H54 (cell line): ENCODE data around the gene IFIT3.
"Not testable (repeated sequence)": the region's sequence is repeated elsewhere in the genome, so short reads cannot be mapped to it uniquely, and the experiment has no call there.

ENCODE experiments used
- DNase-seq: peaks from one replicate; pipeline ENCODE4 v3.0.0; 2011; ENCODE audit warnings: low spot score, mixed read lengths; ENCODE audit not compliant: insufficient read length
- FAIRE-seq: peaks from 3 replicates; lab custom pipeline; 2011; peaks lifted over from hg19 to GRCh38; lab: Jason Lieb, UNC
- POLR2A ChIP-seq: IDR thresholded peaks from 2 replicates; pipeline ENCODE4 v1.6.1; 2011; ENCODE audit warnings: low read depth, mild to moderate bottlenecking, low read length

Gene IFIT3, protein sequence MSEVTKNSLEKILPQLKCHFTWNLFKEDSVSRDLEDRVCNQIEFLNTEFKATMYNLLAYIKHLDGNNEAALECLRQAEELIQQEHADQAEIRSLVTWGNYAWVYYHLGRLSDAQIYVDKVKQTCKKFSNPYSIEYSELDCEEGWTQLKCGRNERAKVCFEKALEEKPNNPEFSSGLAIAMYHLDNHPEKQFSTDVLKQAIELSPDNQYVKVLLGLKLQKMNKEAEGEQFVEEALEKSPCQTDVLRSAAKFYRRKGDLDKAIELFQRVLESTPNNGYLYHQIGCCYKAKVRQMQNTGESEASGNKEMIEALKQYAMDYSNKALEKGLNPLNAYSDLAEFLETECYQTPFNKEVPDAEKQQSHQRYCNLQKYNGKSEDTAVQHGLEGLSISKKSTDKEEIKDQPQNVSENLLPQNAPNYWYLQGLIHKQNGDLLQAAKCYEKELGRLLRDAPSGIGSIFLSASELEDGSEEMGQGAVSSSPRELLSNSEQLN

DNA sequence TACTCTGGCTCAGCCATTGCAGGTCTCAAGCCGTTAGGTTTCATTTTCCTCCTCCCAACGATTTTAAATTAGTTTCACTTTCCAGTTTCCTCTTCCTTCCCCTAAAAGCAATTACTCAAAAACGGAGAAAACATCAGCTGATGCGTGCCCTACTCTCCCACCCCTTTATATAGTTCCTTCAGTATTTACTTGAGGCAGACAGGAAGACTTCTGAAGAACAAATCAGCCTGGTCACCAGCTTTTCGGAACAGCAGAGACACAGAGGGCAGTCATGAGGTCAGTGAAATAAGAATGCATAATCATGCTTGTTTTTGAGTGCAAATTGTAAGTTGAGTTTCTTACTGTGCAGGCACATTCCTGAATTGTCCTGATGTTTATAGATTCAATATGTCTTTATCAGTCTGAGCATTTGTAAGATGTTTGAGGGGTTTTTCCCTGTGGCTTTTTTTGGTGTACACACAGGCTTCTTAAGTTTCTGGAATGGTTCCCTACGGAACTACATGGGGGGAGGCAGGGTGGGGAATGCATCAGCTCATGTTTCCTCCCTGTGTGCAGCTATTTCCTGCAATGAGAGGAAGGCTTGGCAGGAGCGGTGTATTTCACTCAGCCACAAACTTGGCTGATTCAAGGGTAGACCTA, at the start of gene IFIT3:
IFIT3 (plus strand) TSS at position 195 of the 639 bp plus-strand sequence; CDS start at position 272, 77 bp downstream.
- TF ChIP-seq POLR2A = no peak
- DNase-seq = peak; percentile 58
- peak; percentile 94 for FAIRE-seq

DNA sequence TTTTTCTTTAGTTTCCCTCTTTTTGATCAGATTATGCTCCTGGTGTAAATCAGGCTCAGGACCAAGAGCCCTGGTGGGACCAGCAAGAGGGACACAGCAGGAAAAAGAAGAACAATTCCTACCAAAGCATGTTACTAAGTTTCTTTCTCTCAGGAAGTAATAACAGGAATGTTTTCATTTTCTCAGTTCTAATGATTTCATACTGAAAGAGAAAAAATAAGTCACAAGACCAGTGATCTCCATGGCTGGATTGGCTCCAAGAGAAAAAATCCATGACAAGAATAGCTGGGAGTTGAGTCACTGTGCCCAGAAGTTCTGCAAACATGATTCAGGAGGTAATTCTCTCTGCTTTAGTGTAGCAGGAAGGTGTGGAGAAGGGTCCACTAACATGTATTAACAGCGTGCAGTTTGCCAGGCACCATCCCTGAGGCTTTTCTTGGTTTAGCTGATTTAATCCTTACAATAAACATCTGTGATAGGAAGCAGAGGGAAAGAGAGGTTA, 49.7 kb upstream of the IFIT3 start:
- TF ChIP-seq POLR2A = no peak
- DNase-seq (peak; percentile 57), FAIRE-seq (peak; percentile 99)

DNA sequence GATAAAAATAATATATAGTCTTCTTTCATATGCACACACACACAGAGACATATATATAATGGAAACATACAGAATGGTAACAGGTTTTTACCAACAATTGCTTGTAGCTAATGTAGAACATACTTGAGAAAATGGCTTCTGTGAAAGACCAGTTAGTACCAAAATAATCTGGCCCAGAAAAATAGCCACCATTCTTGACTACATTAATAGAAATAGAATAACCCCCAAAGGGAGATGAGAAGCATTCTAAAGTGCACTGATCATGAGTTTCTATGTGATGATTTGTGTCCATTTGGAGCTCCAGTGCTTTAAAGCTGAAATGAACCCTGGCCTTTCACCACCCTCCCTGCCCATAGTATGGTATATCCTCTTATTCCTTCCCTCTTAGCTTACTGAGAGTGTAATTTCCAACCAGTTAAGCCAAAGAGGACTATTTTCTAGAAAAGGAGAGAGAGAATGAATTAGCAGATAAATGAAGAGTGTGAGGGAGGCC, 48.9 kb upstream of the IFIT3 start:
- TF ChIP-seq POLR2A = no peak
- FAIRE-seq (no peak), DNase-seq (no peak)

DNA sequence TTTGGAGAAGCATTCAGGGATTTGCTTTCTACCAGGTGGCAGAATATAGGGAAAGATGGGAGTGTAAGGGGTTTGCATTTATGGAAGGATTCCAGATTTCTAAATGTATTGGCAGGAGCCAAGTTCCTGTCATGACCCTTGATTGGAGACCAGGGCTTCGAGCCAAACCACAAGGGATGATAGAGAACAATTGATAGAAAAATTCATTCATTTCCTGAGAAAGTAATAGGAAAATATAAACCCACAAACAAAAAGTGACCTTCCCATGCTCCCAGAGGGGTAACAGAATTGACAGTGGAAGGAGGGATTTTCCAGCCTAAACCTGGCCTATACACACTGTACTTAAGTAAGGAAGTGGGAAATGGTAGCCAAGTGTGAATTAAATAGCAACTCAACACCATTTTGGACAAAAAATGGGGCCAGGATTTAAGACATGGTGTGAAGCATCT, 48.4 kb upstream of the IFIT3 start:
- no peak for TF ChIP-seq POLR2A
- DNase-seq (no peak), FAIRE-seq (peak; percentile 94)

DNA sequence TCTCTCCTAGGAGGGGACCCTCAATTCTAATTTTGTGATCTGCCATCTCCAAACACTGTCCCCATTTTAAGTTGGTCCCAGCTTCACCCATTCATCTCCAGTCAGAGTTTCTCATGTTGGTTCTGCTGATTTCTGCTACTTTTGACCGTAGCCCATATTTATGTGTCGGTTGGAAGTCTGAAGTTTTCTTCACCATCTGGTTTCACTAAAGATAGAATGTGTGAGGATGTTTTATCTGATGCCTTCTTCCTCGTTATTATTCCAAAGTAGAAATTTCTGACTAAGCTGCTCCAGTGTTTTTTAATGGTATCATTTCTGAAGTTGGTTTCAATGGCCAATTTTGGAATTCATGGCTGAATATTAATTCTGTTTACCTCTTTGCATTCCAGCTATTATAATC, 47.3 kb upstream of the IFIT3 start:
- no peak for DNase-seq
- FAIRE-seq = no peak
- no peak for TF ChIP-seq POLR2A

DNA sequence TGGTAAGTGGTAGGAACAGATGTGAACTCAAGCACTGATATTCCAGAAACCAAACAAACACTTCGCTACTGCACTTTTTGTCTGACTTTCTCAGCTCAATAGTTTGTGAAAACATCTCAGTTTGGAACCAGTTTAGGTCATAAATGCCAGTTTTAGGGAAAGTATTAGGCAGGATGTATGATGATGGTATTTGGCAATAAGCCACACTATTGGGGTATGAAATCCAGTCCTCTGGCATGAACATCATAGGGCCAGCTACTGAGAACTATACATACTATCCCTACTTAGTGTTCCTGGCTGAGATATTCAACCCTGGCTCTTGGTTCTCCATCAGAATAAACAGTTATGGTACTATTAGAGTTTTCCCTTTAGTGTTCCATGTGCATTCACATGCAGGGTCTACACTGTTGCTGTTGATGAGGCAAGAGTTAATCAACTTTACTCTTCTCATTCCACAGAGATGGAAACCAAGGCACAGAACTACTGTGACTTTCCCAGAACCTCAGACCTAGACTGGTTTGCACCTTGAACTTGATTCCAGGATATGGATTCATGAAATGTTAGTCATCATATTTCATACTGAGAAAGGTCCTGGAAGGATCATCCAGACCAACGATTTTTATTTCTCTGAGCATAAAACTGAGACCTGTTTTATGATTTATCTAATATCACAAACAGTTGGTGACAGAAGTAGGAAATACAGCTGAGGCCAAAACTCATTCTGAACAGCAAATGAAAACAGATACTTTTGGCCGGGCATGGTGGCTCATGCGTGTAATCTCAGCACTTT, 46.0 kb upstream of the IFIT3 start:
- DNase-seq (no peak), FAIRE-seq (peak; percentile 85)
- no peak for TF ChIP-seq POLR2A

DNA sequence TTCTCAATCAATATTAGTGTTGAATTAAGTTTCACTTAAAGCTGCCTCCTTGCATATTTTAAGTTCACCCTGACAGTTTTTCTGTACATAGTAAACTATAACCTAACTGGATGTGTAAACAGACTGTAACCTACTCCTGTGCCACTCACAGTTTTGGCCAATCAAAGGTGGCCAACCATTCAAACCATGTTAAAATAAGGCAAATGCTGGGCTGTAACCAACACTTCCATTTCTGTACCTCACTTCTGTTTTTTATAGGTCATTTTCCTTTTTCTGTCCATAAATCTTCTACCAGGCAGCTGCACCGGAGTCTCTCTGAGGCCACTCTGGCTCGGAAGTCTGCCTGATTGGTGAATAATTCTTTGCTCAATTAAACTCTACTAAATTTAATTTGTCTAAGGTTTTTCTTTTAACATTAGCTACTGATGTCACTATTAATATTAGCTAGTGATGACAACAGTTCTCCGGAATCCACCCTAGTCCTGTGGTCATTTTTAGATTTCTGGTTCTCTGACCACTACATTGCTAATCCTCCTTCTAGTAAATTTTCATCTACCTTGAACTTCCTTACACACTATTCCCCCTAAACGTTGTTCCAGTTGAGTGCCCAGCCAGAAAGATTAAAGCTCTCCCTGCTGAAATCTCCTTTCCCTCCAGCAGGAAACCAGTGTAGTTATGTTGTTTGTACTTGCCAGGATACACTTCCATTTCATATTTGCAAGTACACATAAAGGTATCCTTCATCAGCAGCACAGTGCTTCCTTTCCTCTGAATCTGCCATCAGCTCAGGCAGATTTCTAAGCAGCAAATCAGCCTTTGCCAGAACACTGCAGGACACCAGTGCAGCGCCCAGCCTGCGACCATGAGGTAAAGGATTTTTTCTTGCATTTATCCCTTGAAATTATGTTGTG, 44.5 kb upstream of the IFIT3 start:
- no peak for DNase-seq
- no peak for TF ChIP-seq POLR2A
- FAIRE-seq = peak; percentile 75

DNA sequence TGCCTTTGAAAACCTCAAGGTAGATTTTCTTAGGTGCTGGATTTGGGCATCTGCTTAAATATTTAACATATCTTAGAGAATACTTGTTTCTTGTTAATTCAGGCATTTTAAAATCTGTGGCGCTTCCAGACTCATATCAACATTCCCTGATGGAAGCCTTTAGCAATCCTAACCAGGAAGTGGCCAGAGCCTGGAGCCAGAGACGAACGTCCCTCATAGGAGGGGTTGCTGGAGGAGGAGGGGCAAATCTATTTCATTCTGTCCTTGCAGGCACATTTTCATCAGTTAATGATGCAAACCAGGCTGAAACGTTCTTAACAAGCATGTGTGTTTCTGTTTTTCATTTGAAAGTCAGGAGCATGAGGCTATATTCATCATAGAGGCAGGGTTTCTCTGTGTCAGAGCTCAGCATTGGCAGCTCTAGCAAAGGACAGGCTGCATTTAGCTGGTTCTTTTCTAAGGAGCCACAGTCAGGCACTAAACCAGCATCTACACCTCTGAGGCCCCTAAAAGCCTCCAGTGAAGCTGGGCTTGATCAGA, 43.8 kb upstream of the IFIT3 start:
- TF ChIP-seq POLR2A = no peak
- FAIRE-seq = peak; percentile 87
- no peak for DNase-seq

DNA sequence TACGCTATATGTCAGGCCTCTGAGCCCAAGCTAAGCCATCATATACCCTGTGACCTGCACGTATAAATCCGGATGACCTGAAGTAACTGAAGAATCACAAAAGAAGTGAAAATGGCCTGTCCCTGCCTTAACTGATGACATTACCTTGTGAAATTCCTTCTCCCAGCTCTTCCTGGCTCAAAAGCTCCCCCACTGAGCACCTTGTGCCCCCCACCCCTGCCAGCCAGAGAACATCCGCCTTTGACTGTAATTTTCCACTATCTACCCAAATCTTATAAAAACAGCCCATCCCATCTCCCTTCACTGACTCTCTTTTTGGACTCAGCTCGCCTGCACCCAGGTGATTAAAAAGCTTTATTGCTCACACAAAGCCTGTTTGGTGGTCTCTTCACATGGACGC, 43.1 kb upstream of the IFIT3 start:
- not testable (repeated sequence) for DNase-seq, FAIRE-seq

DNA sequence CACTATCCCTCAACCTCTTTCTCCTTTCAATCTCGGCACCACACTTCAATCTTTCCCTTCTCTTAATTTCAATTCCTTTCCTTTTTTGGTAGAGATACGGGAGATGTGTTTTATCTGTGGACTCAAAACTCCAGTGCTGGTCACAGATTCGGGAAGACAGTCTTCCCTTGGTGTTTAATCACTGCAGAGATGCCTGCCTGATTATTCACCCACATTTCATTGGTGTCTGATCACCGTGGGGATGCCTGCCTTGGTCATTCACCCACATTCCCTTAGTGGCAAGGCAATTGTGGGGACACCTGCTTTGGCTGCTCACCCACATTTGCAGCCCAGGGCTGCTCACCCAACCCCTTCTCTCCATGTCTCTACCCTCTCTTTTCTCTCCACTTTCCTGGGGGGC, 42.5 kb upstream of the IFIT3 start:
- FAIRE-seq = peak; percentile 77
- DNase-seq = not testable (repeated sequence)

DNA sequence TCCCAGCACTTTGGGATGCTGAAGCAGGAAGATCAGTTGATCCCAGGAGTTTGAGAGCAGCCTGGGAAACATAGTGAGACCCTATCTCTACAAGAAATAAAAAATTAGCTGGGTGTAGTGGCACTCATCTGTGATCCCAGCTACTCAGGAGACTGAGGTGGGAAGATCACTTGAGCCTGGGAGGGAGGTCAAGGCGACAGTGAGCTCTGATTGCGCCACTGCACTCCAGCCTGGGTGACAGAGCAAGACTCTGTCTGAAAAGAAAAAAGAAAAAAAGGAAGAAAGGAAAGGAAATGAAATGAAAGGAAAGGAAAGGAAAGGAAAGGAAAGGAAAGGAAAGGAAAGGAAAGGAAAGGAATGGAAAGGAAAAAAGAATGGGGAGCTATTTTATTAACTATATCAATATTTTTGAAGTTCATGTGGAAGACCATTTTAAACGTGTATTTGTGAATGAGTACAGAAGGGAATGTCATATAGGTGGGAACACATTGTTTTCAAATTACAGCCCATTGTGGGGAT, 33.0 kb upstream of the IFIT3 start:
- TF ChIP-seq POLR2A = no peak
- FAIRE-seq = no peak
- DNase-seq = no peak

DNA sequence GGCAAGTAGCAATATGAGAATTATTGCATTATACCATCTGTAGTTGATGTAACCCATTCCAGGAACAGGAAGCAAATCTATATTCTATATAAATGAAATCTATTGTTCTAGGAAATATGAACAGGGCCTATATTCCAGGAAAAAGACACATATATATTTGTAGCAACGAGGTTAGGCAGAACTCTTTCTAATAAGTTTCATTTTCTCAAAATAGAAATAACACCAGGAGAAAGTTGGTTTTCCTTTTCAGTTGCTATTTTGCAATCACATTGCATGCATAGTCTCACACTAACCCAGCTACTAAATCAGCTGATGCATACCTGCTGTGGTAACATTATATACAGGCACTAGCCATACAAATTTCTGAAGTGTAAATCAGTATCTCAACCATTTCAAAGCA, 32.2 kb upstream of the IFIT3 start:
- DNase-seq (no peak), FAIRE-seq (peak; percentile 57)
- no peak for TF ChIP-seq POLR2A
